NCI-H146 treated with DMSO at 0.1 percent for 48 hours (cell line): ENCODE data around the gene UNCX.
"Not testable (repeated sequence)": the region's sequence is repeated elsewhere in the genome, so short reads cannot be mapped to it uniquely, and the experiment has no call there.

Source experiments
- DNase-seq: peaks from one replicate; lab custom pipeline; 2025; ENCODE audit not compliant: unreplicated experiment; lab: John Stamatoyannopoulos, UW

Gene UNCX

GRCh38 chr7:1232623-1233332 is at the start of gene UNCX:
UNCX (plus strand) TSS chr7:1232872; CDS start chr7:1233018, 146 bp downstream.
- DNase-seq, result no peak

GRCh38 chr7:1187127-1187526 is 45.5 kb upstream of the UNCX start:
- DNase-seq, result no peak

GRCh38 chr7:1188720-1189294 is 43.9 kb upstream of the UNCX start:
- DNase-seq, result no peak

DNA sequence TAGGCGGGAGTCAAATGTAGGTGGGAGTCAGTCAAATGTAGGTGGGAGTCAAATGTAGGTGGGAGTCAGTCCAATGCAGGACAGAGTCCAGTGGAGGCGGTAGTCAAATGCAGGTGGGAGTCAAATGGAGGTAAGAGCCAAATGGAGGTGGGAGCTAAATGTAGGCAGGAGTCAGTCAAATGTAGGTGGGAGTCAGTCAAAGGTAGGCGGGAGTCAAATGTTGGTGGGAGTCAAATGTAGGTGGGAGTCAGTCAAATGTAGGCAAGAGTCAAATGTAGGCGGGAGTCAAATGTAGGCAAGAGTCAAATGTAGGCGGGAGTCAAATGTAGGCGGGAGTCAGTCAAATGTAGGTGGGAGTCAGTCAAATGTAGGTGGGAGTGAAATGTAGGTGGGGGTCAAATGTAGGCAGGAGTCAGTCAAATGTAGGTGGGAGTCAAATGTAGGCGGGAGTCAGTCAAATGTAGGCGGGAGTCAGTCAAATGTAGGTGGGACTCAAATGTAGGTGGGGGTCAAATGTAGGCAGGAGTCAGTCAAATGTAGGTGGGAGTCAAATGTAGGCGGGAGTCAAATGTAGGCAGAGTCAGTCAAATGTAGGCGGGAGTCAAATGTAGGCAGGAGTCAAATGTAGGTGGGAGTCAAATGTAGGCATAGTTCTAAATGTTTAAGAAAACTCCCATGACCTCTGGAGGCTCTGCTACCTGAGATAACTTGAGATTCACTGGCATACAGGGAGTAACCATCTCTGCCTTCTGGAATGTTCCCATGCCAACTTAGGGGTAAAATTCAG is 42.5 kb upstream of the UNCX start:
- DNase-seq, result no peak

DNA sequence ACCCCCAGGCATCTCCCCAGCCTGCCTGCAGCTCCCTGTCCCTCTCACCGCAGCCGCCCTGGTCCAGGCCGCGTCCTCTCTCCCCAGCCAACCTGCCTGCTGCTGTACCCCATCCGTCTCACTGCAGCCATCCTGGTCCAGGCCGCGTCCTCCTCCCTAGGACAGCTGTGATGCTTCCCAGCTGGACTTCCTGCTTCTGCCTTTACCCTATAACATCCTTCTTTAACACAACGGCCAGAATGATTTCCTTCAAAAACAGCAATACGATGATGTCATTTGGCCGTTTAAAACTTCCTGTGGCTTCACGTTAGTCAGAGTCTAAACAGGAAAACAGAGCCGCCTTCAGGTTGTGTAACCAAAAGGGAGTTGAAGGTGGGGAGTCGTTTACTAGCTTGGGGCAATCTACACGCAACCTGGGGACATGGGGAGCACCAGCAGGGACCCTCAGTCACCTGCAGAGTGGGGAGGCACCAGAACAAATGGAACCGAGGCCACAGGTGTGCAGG is 40.4 kb upstream of the UNCX start:
- no peak for DNase-seq

- no peak for DNase-seq
These were observed 38.9 kb upstream of the UNCX start for GRCh38 chr7:1193593-1194424.

DNA sequence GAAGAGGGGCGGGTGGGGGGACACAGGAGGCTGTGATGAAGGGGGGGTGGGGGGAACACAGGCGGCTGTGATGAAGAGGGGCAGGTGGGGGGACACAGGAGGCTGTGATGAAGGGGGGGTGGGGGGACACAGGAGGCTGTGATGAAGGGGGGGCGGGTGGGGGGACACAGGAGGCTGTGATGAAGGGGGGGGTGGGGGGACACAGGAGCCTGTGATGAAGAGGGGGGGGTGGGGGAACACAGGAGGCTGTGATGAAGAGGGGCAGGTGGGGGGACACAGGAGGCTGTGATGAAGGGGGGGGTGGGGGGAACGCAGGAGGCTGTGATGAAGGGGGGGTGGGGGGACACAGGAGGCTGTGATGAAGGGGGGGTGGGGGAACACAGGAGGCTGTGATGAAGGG is 36.2 kb upstream of the UNCX start:
- not testable (repeated sequence) for DNase-seq

DNA sequence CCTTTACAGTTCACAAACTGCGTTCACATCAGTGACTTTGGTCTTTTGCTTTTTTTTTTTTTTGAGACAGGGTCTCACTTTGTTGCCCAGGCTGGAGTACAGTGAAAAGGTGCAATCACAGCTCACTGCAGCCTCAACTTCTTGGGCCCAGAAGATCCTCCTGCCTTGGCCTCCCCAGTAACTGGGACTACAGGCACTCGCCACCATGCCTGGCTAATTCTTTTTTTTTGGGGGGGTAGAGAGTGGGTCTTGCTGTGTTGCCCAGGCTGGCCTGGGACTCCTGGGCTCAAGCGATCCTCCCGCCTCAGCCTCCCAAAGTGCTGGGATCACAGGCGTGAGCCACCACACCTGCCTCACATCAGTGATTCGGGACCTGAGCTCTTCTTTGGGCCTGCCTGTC is 35.7 kb upstream of the UNCX start:
- no peak for DNase-seq

DNA sequence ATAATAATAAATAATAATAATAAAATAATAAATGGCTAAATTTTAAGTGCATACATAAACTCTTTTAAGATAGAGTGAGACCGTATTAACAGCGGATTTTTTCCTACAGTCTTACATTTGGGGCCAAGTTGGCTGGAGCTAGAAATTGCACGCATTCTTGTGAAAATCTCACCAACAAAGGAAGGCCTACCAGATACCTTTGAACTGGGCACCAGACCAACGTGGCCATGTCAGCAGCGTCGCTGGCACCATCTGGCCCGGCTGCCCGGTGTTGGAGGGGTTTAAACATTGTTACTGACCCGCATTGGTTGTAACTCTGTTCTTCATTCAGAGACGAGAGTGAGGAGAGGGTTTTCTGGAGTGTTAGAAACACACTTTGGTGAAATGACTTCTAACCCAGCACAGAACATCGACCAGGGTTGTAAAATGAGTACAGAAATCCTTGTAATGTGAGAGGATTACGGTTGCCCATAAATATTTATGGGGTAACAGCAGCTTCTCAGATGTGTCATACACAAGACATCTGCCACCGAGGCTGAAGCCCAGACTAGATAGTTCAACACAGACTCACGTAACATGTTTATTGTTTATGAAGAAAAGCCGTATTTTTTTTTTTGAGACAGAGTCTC is 34.6 kb upstream of the UNCX start:
- DNase-seq, result no peak

DNA sequence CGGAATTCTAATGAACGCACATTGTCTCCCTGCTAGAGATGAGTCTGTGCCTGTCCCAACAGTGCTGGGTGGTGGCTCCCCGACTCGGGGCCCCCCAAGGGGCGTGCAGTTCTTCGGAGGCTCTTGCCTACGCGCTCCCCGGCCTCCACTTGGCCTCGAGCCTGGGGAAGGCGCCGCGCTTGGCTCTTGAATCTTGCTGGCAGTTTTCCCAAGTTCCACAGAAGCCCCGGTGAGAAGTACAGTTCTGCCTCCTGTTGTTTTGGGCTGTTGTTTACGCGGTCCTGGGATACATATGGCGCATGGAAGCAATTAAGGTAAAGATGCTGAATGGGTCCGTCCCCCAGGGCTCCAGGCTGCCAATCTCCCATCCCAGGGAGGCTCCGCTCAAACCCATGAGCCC is 32.6 kb upstream of the UNCX start:
- DNase-seq, result no peak

DNA sequence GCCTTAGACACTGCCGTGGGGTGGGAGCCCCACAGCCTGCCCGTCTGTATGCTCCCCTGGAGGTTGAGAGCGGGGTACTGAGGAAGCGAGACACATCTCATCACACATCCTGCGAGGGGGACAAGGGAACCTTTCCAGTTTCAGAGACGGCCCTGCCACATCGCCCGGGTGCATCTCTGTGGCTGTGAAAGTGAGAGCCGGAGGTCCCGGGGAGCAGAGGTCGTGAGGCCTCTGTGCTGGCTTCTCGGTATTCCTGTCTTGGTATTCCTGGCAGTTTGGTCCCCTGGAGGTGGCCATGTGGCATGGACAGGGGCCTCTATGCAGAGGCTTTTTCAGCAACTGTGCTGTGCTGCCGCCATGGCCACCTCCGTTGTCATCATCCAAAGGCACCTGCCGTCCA is 30.8 kb upstream of the UNCX start:
- no peak for DNase-seq

DNA sequence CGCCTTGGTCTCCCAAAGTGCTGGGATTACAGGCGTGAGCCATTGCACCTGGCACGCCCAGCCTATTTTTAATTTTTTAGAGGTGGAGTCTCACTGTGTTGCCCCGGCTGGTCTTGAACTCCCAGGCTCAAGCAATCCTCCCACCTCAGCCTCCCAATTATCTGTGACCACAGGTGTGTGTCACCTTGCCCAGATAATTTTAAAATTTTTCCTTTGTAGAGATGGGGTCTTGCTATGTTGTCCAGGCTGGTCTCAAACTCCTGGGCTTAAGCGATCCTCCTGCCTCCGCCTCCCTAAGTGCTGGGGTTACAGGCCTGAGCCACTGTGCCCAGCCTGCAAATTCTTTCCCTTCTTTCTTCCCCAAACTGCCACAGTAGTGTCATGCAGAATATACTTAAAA is 29.8 kb upstream of the UNCX start:
- DNase-seq, result not testable (repeated sequence)

- DNase-seq, result no peak
These were observed 28.1 kb upstream of the UNCX start for GRCh38 chr7:1204460-1205140.

DNA sequence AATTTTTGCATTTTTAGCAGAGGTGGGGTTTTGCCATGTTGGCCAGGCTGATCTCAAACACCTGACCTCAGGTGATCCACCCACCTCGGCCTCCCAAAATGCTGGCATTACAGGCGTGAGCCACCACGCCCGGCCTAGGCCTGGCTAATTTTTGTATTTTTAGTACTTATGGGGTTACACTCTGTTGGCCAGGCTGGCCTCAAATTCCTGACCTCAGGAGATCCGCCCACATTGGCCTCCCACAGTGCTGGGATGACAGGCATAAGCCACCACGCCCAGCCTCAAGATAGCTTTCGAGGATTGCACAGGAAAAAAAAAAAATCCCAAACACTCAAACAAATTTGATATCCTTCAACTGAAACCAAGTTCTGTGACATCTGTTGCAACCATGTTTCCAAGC is 26.9 kb upstream of the UNCX start:
- DNase-seq, result not testable (repeated sequence)

GRCh38 chr7:1209097-1209496 is 23.6 kb upstream of the UNCX start:
- DNase-seq, result no peak

- DNase-seq, result no peak
These were observed 22.2 kb upstream of the UNCX start for GRCh38 chr7:1210321-1210978.

DNA sequence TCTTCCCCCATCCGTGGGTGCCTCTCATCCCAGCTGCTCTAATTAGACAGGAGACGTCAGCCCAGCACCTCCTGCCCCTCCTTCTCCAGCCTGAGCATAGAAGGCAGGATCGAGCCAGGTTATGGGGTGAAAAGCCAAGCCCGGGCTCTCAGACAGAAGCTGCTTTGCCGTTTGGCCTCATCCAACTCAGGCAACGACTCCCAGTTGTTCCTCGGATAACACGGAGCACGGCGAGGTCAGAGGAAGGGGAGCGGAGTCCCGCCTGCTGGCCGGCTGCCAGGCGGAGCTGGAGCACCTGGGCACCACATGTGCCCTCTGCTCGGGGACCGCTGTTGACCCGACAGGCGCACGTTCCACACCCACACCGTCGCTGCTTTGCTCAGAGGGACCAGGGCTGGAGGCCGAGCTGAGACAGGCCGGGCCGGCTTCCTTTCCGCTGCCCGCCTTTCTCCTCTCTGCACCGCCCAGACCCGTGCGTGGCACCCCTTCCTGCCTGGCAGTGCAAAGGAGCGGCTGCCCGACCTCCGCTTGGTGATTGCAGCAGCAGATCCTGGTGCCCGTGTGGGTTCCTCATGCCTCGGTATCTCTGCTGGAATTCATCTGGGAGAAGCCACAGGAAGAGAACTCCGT is 21.6 kb upstream of the UNCX start:
- no peak for DNase-seq

DNA sequence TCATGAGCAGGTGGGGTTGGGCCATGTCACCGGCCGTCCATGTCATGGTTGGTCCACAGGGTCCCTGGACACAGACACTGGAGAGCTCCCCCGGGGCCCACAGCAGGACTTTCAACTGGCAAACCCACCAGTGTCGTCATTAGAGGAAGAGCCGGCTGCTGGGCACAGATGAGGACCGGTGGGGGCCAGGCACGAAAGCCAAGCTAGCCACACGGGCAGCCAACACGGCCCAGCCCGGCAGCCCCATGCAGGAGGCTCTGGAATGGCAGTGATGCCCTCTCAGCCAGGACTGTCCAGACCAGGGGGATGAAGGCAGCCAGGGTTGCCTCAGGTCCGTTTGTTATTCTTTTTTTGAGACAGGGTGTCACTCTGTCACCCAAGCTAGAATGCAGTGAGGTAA is 21.1 kb upstream of the UNCX start:
- DNase-seq, result no peak

DNA sequence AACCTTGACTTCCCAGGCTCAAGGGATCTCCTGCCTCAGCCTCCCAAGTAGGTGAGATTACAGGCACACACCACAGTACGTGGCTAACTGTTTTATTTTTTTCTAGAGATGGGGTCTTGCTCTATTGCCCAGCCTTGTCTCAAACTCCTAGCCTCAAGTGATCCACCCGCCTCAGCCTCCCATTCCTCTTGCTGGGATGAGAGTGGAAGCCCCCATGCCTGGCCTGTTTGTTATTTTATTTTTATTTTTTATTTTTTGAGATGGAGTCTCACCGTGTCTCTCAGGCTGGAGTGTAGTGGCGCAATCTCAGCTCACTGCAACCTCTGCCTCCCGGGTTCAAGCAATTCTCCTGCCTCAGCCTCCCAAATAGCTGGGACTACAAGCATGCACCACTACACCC is 20.6 kb upstream of the UNCX start:
- DNase-seq, result not testable (repeated sequence)
